ENCODE data around the gene CD58. TPM values are rescaled to one million over a fixed set of nuclear protein-coding genes. Genes with fewer than 3 reads are reported as not detected.
A peak's percentile ranks its signal among the peaks of the same experiment; 100 is the strongest.

Gene CD58
- total and polyA plus RNA-seq, 2 experiments from 2014 or later = 6.1 to 20.0 TPM

GRCh38 chr1:116556289-116557006 is 14.4 kb downstream of the CD58 start:
- no peaks in the 10 kb centered on the region for H3K27me3 ChIP-seq
- no peaks in the 10 kb centered on the region for H3K9me3 ChIP-seq (ENCODE audit: low read depth)
- H3K36me3 ChIP-seq = no peaks in the 10 kb centered on the region
- TF ChIP-seq, protein P1, sequence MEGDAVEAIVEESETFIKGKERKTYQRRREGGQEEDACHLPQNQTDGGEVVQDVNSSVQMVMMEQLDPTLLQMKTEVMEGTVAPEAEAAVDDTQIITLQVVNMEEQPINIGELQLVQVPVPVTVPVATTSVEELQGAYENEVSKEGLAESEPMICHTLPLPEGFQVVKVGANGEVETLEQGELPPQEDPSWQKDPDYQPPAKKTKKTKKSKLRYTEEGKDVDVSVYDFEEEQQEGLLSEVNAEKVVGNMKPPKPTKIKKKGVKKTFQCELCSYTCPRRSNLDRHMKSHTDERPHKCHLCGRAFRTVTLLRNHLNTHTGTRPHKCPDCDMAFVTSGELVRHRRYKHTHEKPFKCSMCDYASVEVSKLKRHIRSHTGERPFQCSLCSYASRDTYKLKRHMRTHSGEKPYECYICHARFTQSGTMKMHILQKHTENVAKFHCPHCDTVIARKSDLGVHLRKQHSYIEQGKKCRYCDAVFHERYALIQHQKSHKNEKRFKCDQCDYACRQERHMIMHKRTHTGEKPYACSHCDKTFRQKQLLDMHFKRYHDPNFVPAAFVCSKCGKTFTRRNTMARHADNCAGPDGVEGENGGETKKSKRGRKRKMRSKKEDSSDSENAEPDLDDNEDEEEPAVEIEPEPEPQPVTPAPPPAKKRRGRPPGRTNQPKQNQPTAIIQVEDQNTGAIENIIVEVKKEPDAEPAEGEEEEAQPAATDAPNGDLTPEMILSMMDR (IDR thresholded peaks at IDR 0.05; ENCODE audit: low read depth, low read length) = no peak
- no peak overlapping the region for H3K4me3 ChIP-seq
- H3K27ac ChIP-seq = no peak overlapping the region
- DNase-seq (ENCODE audit: low read depth in 1 of 2, low spot score in 1 of 2) = peak in 1 of 2 donors; percentile 97
- peaks cover 3% of the 10 kb centered on the region for H3K4me1 ChIP-seq (ENCODE audit: low read depth)

- TF ChIP-seq, protein P1 (IDR thresholded peaks at IDR 0.05; ENCODE audit: low read depth, low read length) = no peak
- peaks cover 3% of the 10 kb centered on the region for H3K4me1 ChIP-seq (ENCODE audit: low read depth)
Measured at GRCh38 chr1:116554924-116555323, 15.9 kb downstream of the CD58 start.

GRCh38 chr1:116553386-116554115 is 17.3 kb downstream of the CD58 start:
- DNase-seq (ENCODE audit: low read depth in 1 of 2, low spot score in 1 of 2) = no peak
- Histone ChIP-seq H3K27ac (no peak overlapping the region), H3K36me3 (no peaks in the 10 kb centered on the region), H3K4me1 (ENCODE audit: low read depth) (peaks cover 3% of the 10 kb centered on the region), H3K4me3 (no peak overlapping the region), H3K9me3 (ENCODE audit: low read depth) (no peaks in the 10 kb centered on the region), H3K27me3 (no peaks in the 10 kb centered on the region)
- TF ChIP-seq, protein P1 (IDR thresholded peaks at IDR 0.05; ENCODE audit: low read depth, low read length) = no peak

More at GRCh38 chr1:116554924-116555323, 15.9 kb downstream of the CD58 start:
- no peak overlapping the region for H3K4me3 ChIP-seq
- no peak overlapping the region for H3K27ac ChIP-seq
- no peaks in the 10 kb centered on the region for H3K36me3 ChIP-seq
- no peaks in the 10 kb centered on the region for H3K27me3 ChIP-seq
- no peak for DNase-seq (ENCODE audit: low read depth in 1 of 2, low spot score in 1 of 2)
- H3K9me3 ChIP-seq (ENCODE audit: low read depth) = no peaks in the 10 kb centered on the region

DNA sequence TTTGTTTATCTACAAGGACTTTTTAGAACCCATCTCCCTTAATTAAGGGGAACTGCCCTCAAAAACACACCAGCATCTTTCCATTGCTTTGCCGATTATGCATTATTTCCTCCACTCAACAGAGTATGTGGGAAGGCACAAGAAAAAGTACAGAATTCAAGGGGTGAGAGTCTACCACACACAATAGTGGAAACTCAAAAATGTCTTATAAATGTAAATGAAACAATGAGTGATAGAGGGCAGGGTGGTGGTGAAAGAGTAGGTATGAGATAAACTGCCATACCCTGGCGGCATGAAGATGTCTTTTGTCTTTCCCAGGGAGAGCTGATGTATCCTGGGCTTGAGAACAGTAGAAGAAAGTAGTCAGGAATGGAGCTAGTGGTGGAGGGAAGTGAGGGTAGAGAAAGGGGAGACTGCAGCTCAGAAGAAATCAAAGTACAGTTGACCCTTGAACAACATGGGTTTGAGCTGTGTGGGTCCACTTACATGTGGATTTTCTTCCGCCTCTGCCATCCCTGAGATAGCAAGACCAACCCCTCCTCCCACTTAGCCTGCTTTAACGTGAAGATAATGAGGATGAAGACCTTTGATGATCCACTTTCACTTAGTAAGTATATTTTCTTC is 24.4 kb downstream of the CD58 start:
- TF ChIP-seq, protein P1 (IDR thresholded peaks at IDR 0.05; ENCODE audit: low read depth, low read length) = no peak
- Histone ChIP-seq H3K27me3 (no peaks in the 10 kb centered on the region), H3K36me3 (no peaks in the 10 kb centered on the region), H3K4me3 (no peak overlapping the region), H3K4me1 (ENCODE audit: low read depth) (no peaks in the 10 kb centered on the region), H3K9me3 (ENCODE audit: low read depth) (no peaks in the 10 kb centered on the region), H3K27ac (no peak overlapping the region)
- no peak for DNase-seq (ENCODE audit: low read depth in 1 of 2, low spot score in 1 of 2)

GRCh38 chr1:116545359-116545705 is 25.5 kb downstream of the CD58 start:
- TF ChIP-seq, protein P1 (IDR thresholded peaks at IDR 0.05; ENCODE audit: low read depth, low read length) = no peak
- no peaks in the 10 kb centered on the region for H3K27me3 ChIP-seq
- no peaks in the 10 kb centered on the region for H3K9me3 ChIP-seq (ENCODE audit: low read depth)
- no peaks in the 10 kb centered on the region for H3K4me1 ChIP-seq (ENCODE audit: low read depth)
- H3K36me3 ChIP-seq = no peaks in the 10 kb centered on the region
- no peak for DNase-seq (ENCODE audit: low read depth in 1 of 2, low spot score in 1 of 2)
- no peak overlapping the region for H3K4me3 ChIP-seq
- H3K27ac ChIP-seq = no peak overlapping the region
